DOHH2 (cell line): ENCODE measurements around the gene LECT2.

ENCODE experiments used
- H3F3A ChIP-seq: fragments of 200-600 bp; sonication (generic), shearing (Covaris generic); 2 replicates; pipeline ENCODE4 v1.6.0; 2016; ENCODE audit warnings: antibody characterized with exemption, mild to moderate bottlenecking; ENCODE audit not compliant: control insufficient read depth, insufficient read depth
- H3K27ac ChIP-seq: fragments of 200-600 bp; sonication (generic); 2 replicates; pipeline ENCODE4 v1.5.1; 2014; ENCODE audit warnings: low read depth, mild to moderate bottlenecking, low read length, moderate library complexity
- H3K27me3 ChIP-seq: fragments of 200-600 bp; sonication (generic); 2 replicates; pipeline ENCODE4 v1.6.1; 2014; ENCODE audit warnings: mild to moderate bottlenecking, low read length, mixed read lengths; ENCODE audit not compliant: control insufficient read depth
- H3K36me3 ChIP-seq: fragments of 200-600 bp; sonication (generic); 2 replicates; pipeline ENCODE4 v1.6.1; 2014; ENCODE audit warnings: mild to moderate bottlenecking, low read length, moderate library complexity, mixed read lengths; ENCODE audit not compliant: control insufficient read depth
- H3K4me1 ChIP-seq: fragments of 200-600 bp; sonication (generic); 2 replicates; pipeline ENCODE4 v1.6.1; 2014; ENCODE audit warnings: mild to moderate bottlenecking, low read length, mixed read lengths; ENCODE audit not compliant: control insufficient read depth
- H3K4me2 ChIP-seq: fragments of 200-600 bp; sonication (generic); 2 replicates; pipeline ENCODE4 v1.6.0; 2014; ENCODE audit warnings: mild to moderate bottlenecking, low read length, moderate library complexity
- H3K4me3 ChIP-seq: fragments of 200-600 bp; sonication (generic); 2 replicates; pipeline ENCODE4 v1.5.1; 2014; ENCODE audit warnings: mild to moderate bottlenecking, low read length, mixed read lengths
- H3K79me2 ChIP-seq: fragments of 200-600 bp; sonication (generic); 2 replicates; pipeline ENCODE4 v1.6.1; 2014; ENCODE audit warnings: mild to moderate bottlenecking, low read length, mixed read lengths; ENCODE audit not compliant: control insufficient read depth
- H3K9me2 ChIP-seq: fragments of 200-600 bp; sonication (generic); replicated peaks from 2 replicates; pipeline ENCODE4 v1.6.1; 2014; ENCODE audit warnings: mild to moderate bottlenecking, low read length, mixed read lengths; ENCODE audit not compliant: control insufficient read depth
- H3K9me3 ChIP-seq: fragments of 200-600 bp; sonication (generic); 2 replicates; pipeline ENCODE4 v1.6.1; 2014; ENCODE audit warnings: antibody characterized with exemption, low read length, mixed read lengths; ENCODE audit not compliant: control insufficient read depth, insufficient read depth
- H4K20me1 ChIP-seq: fragments of 200-600 bp; sonication (generic); 2 replicates; pipeline ENCODE4 v1.6.0; 2014; ENCODE audit warnings: low read depth, mild to moderate bottlenecking, antibody characterized with exemption, low read length, moderate library complexity; ENCODE audit not compliant: control insufficient read depth, insufficient read depth
- EZH2phosphoT487 ChIP-seq: fragments of 200-600 bp; sonication (generic); IDR thresholded peaks from 2 replicates; pipeline ENCODE4 v1.6.1; 2017; ENCODE audit warnings: borderline replicate concordance, mild to moderate bottlenecking, antibody characterized with exemption, low read length, moderate library complexity, mixed read lengths
- TF ChIP-seq, protein P1 (sequence below): fragments of 200-600 bp; sonication (generic); IDR thresholded peaks from one replicate; pipeline ENCODE4 v1.5.1; 2014; ENCODE audit warnings: antibody characterized with exemption, mild to moderate bottlenecking, low read depth, low read length; ENCODE audit not compliant: poor library complexity, severe bottlenecking

LECT2 gene

DNA sequence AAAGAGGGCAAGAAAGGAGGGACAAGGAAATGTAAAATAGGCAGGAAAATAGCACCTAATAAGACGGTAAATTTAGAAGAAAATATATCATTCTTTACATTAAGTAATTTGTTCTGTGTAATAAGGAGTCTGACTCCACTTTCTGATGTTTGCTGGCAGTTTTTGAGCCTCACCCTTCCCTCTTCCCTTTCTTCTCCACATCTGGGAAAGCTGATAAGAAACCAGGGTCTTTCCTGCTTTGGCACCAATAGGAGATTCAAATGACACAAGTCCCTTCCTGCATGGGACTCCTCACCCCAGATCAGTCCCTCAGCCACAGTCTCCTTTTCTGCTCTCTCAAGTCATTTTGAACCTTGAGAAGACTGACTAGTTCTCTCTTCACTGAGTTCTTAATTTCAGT, 31.2 kb upstream of the LECT2 start:
- TF ChIP-seq EZH2phosphoT487, result no peak
- TF ChIP-seq, protein P1, sequence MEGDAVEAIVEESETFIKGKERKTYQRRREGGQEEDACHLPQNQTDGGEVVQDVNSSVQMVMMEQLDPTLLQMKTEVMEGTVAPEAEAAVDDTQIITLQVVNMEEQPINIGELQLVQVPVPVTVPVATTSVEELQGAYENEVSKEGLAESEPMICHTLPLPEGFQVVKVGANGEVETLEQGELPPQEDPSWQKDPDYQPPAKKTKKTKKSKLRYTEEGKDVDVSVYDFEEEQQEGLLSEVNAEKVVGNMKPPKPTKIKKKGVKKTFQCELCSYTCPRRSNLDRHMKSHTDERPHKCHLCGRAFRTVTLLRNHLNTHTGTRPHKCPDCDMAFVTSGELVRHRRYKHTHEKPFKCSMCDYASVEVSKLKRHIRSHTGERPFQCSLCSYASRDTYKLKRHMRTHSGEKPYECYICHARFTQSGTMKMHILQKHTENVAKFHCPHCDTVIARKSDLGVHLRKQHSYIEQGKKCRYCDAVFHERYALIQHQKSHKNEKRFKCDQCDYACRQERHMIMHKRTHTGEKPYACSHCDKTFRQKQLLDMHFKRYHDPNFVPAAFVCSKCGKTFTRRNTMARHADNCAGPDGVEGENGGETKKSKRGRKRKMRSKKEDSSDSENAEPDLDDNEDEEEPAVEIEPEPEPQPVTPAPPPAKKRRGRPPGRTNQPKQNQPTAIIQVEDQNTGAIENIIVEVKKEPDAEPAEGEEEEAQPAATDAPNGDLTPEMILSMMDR, result no peak
- Histone ChIP-seq H3K27me3 (peaks cover 13% of the 10 kb centered on the region), H3K9me3 (no peaks in the 10 kb centered on the region), H3F3A (no peaks in the 10 kb centered on the region), H3K79me2 (no peaks in the 10 kb centered on the region), H4K20me1 (no peaks in the 10 kb centered on the region), H3K4me3 (no peak overlapping the region), H3K27ac (no peak overlapping the region), H3K36me3 (no peaks in the 10 kb centered on the region), H3K4me2 (no peak overlapping the region), H3K9me2 (no peaks in the 10 kb centered on the region), H3K4me1 (no peaks in the 10 kb centered on the region)

GRCh38 chr5:135980620-135981019, 25.8 kb upstream of the LECT2 start:
- Histone ChIP-seq H3K4me2 (no peak overlapping the region), H3K9me2 (no peaks in the 10 kb centered on the region), H3K4me1 (no peaks in the 10 kb centered on the region), H3K36me3 (no peaks in the 10 kb centered on the region), H3K4me3 (no peak overlapping the region), H3K9me3 (no peaks in the 10 kb centered on the region), H4K20me1 (no peaks in the 10 kb centered on the region), H3K79me2 (no peaks in the 10 kb centered on the region), H3F3A (no peaks in the 10 kb centered on the region), H3K27ac (no peak overlapping the region), H3K27me3 (peaks cover 18% of the 10 kb centered on the region)
- TF ChIP-seq, protein P1, result no peak
- TF ChIP-seq EZH2phosphoT487, result no peak

- no peak overlapping the region for H3K4me2 ChIP-seq
- H3K9me2 ChIP-seq, result no peaks in the 10 kb centered on the region
- H3K79me2 ChIP-seq, result no peaks in the 10 kb centered on the region
- peaks cover 20% of the 10 kb centered on the region for H3K27me3 ChIP-seq
- H3K36me3 ChIP-seq, result no peaks in the 10 kb centered on the region
- no peaks in the 10 kb centered on the region for H4K20me1 ChIP-seq
- no peaks in the 10 kb centered on the region for H3K9me3 ChIP-seq
- no peaks in the 10 kb centered on the region for H3F3A ChIP-seq
- TF ChIP-seq EZH2phosphoT487, result no peak
- TF ChIP-seq, protein P1, result no peak
- no peak overlapping the region for H3K27ac ChIP-seq
- no peaks in the 10 kb centered on the region for H3K4me1 ChIP-seq
- H3K4me3 ChIP-seq, result no peak overlapping the region
Observed at GRCh38 chr5:135979510-135979909, 24.7 kb upstream of the LECT2 start.

DNA sequence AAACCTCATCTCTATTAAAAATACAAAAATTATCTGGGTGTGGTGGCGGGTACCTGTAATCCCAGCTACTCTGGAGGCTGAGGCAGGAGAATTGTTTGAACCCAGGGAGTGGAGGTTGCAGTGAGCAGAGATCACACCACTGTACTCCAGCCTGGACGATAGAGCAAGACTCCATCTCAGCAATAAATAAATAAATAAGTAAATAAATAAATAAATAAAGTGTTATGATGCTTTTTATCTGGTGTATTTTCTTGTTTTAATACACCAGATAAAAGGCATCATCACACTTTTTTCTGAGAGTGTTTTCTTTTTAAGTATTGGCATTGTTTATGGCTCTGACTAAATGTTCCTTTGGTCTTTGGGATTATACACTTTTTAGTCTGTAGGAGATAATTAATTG, 24.2 kb upstream of the LECT2 start:
- Histone ChIP-seq H3K27me3 (peaks cover 23% of the 10 kb centered on the region), H3K9me2 (no peaks in the 10 kb centered on the region), H3K27ac (no peak overlapping the region), H4K20me1 (no peaks in the 10 kb centered on the region), H3K4me1 (no peaks in the 10 kb centered on the region), H3K4me3 (no peak overlapping the region), H3K9me3 (no peaks in the 10 kb centered on the region), H3F3A (no peaks in the 10 kb centered on the region), H3K4me2 (no peak overlapping the region), H3K36me3 (no peaks in the 10 kb centered on the region), H3K79me2 (no peaks in the 10 kb centered on the region)
- no peak for TF ChIP-seq EZH2phosphoT487
- TF ChIP-seq, protein P1, result no peak
